Left renal cortex interstitium (tissue), 4 donors: ENCODE data around the gene TP53AIP1. TPM values are rescaled to one million over a fixed set of nuclear protein-coding genes. Genes with fewer than 3 reads are reported as not detected.
"Not testable (repeated sequence)": the region's sequence is repeated elsewhere in the genome, so short reads cannot be mapped to it uniquely, and the experiment has no call there.

Source experiments
- DNase-seq, 4 donors: peaks; one replicate each; pipeline ENCODE4 v3.0.0-alpha.2; 2013; ENCODE audit warnings: low read depth in 4 of 4, low spot score in 2 of 4, missing footprints in 1 of 4
- polyA plus RNA-seq, 4 donors: library from polyadenylated mRNA; unstranded; fragments of 120-200 nt; gene quantifications; one replicate each; pipeline ENCODE4 v1.2.1, GENCODE V29; 2013; ENCODE audit not compliant: insufficient read length in 4 of 4

TP53AIP1 gene
- polyA plus RNA-seq, 4 donors = 0.85 to 1.2 (median 0.96) TPM

GRCh38 chr11:128926437-128927107, 16.1 kb downstream of the TP53AIP1 start:
- no peak for DNase-seq

GRCh38 chr11:128926000-128926399, 16.7 kb downstream of the TP53AIP1 start:
- no peak for DNase-seq

- DNase-seq = no peak
These were observed 17.4 kb downstream of the TP53AIP1 start for GRCh38 chr11:128925250-128925600.

GRCh38 chr11:128924510-128925249, 18.0 kb downstream of the TP53AIP1 start:
- no peak for DNase-seq

GRCh38 chr11:128924104-128924503, 18.6 kb downstream of the TP53AIP1 start:
- DNase-seq = no peak

- DNase-seq = no peak
These were observed 20.9 kb downstream of the TP53AIP1 start for GRCh38 chr11:128921793-128922192.

GRCh38 chr11:128920666-128921065, 22.0 kb downstream of the TP53AIP1 start:
- no peak for DNase-seq

- DNase-seq = not testable (repeated sequence)
These were observed 23.0 kb downstream of the TP53AIP1 start for GRCh38 chr11:128919635-128920034.

GRCh38 chr11:128919216-128919615, 23.5 kb downstream of the TP53AIP1 start:
- no peak for DNase-seq

- no peak for DNase-seq
These were observed 25.4 kb downstream of the TP53AIP1 start for GRCh38 chr11:128917144-128917724.

GRCh38 chr11:128916681-128917080, 26.0 kb downstream of the TP53AIP1 start:
- DNase-seq = no peak

GRCh38 chr11:128916037-128916572, 26.6 kb downstream of the TP53AIP1 start:
- no peak for DNase-seq

GRCh38 chr11:128915149-128915521, 27.5 kb downstream of the TP53AIP1 start:
- no peak for DNase-seq

GRCh38 chr11:128914216-128915148, 28.2 kb downstream of the TP53AIP1 start:
- DNase-seq = no peak

- DNase-seq = no peak
These were observed 28.9 kb downstream of the TP53AIP1 start for GRCh38 chr11:128913806-128914205.

- no peak for DNase-seq
These were observed 31.0 kb downstream of the TP53AIP1 start for GRCh38 chr11:128911701-128912100.

- DNase-seq = no peak
These were observed 31.4 kb downstream of the TP53AIP1 start for GRCh38 chr11:128911239-128911638.

GRCh38 chr11:128910576-128910975, 32.1 kb downstream of the TP53AIP1 start:
- no peak for DNase-seq

GRCh38 chr11:128909438-128910125, 33.1 kb downstream of the TP53AIP1 start:
- DNase-seq = no peak
